KOPT-K1 (cell line): ENCODE results near the gene EVA1C.
"Not testable (repeated sequence)": the region's sequence is repeated elsewhere in the genome, so short reads cannot be mapped to it uniquely, and the experiment has no call there.

Source experiments
- H3K27ac ChIP-seq: fragments of 200-600 bp; sonication (generic); 2 replicates; pipeline ENCODE4 v1.5.1; 2016; ENCODE audit warnings: antibody characterized with exemption, mild to moderate bottlenecking, low read depth, low read length; ENCODE audit not compliant: poor library complexity, severe bottlenecking
- H3K36me3 ChIP-seq: fragments of 200-600 bp; sonication (generic); 2 replicates; pipeline ENCODE4 v1.5.1; 2017; ENCODE audit warnings: antibody characterized with exemption, mild to moderate bottlenecking, low read length, moderate library complexity; ENCODE audit not compliant: insufficient read depth
- H3K9me3 ChIP-seq: fragments of 200-600 bp; sonication (generic); 2 replicates; pipeline ENCODE4 v1.5.1; 2017; ENCODE audit warnings: antibody characterized with exemption, low read length, mild to moderate bottlenecking; ENCODE audit not compliant: insufficient read depth, poor library complexity, severe bottlenecking

The EVA1C gene, protein sequence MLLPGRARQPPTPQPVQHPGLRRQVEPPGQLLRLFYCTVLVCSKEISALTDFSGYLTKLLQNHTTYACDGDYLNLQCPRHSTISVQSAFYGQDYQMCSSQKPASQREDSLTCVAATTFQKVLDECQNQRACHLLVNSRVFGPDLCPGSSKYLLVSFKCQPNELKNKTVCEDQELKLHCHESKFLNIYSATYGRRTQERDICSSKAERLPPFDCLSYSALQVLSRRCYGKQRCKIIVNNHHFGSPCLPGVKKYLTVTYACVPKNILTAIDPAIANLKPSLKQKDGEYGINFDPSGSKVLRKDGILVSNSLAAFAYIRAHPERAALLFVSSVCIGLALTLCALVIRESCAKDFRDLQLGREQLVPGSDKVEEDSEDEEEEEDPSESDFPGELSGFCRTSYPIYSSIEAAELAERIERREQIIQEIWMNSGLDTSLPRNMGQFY

DNA sequence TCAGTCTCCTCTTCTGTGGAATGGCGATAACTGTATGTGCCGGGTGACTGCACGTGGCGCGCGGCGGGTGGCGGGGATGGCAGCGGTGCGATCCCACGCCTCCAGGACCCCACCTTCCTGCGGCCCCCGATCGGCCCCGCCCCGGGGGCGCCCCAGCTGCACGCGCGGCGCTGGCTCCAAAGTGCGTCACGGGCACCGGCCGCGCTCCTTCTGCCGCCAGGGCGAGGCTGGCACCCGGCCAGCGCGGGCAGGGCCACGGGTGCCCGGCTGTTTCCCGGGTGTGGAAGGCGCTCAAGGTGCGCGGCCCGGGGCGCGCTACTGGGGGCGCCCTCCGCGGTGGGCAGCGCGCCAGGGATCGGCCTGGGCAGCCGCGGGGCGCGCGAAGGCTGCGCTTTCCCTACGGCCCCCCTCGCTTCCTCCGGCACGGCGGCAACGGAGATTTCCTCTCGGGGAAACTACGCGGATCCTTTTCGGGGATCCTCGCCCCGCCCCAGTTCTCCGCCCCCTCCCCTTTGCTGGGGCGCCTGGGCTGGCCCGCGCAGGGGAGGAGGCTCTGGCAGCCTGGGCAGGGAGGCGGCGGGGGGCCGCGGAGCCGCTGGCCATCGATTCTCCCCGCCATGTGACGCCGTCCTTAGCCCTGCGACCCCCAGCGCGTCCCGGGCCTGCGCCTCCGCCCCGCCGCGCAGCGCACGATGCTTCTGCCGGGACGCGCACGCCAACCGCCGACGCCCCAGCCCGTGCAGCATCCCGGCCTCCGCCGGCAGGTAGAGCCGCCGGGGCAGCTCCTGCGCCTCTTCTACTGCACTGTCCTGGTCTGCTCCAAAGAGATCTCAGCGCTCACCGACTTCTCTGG is at the start of gene EVA1C:
Gene EVA1C (plus strand): TSS at position 545 of the 853 bp plus-strand sequence. CDS start 148 bp downstream, at position 693.
- Histone ChIP-seq H3K27ac (no peak within 1 kb of the TSS), H3K36me3 (no peaks in the 10 kb centered on the region)

DNA sequence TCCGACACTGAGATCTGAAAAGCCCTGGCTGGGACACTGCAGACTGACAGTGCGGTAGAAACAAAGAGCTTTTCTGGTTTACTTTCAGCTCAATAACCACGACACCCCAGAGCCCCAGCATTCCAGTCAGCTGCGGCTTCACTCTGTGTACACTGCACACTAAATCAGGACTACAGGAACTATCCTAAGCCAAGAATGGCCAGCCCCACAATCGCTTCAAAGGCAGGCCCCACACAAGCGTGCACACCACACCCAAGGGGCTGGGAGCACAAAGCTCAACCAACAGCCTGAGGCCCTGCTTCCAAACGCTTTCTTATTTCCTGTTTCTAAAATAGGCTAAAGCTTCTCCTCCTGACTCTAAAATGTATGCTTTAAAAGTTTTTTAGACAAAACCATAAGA is 48.1 kb upstream of the EVA1C start:
- H3K9me3 ChIP-seq, result no peaks in the 10 kb centered on the region
- H3K36me3 ChIP-seq, result peaks cover 99% of the 10 kb centered on the region
- no peak overlapping the region for H3K27ac ChIP-seq

More for the DNA sequence above, at the start of gene EVA1C:
- H3K9me3 ChIP-seq, result no peaks in the 10 kb centered on the region

DNA sequence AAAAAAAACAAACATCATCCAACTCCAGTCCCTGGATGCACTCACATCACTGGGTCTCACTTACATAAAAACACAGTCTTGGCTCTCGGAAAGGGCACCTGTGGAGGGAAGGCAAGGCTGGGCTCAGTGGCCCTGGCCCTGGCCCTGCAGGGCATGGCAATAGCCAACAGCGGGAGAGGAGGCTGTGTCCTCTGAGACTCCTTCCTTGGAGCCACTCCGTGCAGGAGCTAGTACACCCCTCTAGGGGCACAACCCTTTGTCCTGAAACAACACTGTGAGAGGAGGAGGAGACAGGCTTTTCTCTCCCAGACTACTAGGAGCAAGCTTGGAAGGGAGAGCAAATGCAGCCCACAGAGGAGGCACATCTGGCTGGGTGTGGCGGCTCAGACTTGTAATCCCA is 47.7 kb upstream of the EVA1C start:
- Histone ChIP-seq H3K9me3 (no peaks in the 10 kb centered on the region), H3K36me3 (peaks cover 99% of the 10 kb centered on the region), H3K27ac (no peak overlapping the region)

DNA sequence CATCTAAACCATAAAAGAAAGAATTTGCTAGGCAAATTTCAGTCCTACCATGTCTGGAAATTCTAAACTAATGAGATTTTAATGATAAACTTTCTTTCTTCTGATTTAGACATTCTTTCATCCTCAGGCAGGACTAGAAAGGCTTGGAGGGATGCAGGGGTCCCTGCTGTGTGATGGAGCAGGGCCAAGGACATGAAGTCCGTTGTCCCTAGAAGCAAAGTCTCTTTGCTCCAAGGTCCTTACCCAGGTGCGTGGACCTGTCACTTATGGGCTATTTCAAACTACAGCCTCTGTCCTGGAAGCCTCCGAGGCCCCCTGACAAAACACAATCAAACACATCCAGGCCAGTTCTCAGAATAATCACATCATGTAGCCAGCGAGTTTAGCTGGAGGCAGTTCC is 46.3 kb upstream of the EVA1C start:
- peaks cover 99% of the 10 kb centered on the region for H3K36me3 ChIP-seq
- H3K27ac ChIP-seq, result no peak overlapping the region

DNA sequence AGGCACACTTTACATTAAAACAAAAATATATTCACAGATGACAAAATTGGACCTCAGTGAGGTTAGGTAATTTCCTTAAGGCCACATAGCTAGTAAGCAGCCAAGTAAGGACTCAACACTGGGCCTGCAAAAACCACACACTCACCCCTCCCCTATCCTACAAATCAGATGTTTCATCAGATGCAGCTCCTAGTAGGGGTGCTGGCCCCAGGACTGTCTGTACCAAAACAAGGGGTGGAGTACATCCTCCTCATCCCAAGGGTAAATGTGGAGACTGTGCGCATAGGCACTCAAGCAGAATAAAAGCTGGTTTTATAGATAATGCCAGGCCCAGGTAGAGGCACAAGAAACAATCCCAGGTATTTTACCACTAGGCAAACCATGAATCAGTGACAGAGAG is 45.3 kb upstream of the EVA1C start:
- Histone ChIP-seq H3K27ac (no peak overlapping the region), H3K36me3 (peaks cover 99% of the 10 kb centered on the region), H3K9me3 (no peaks in the 10 kb centered on the region)

More for the DNA sequence above, 46.3 kb upstream of the EVA1C start:
- H3K9me3 ChIP-seq, result no peaks in the 10 kb centered on the region

DNA sequence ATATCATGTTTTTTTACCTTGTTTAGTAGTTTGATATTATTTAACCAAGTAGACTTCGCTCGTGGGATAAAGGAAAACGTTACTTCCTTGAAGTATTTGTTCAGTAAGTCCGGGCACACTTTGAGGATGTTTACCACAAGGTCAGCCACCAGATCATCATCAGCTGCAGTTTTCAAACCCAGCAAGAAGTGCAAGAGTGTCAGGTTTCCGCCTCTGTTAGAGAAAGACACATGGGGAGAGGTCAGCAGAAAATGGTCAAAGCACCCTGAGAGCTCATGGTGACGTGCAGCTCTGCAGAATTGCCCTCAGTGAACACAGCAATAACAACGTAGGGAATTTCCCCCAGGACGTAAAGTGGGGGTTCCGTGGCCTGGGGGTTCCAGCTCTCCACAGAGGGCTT is 44.1 kb upstream of the EVA1C start:
- Histone ChIP-seq H3K9me3 (no peaks in the 10 kb centered on the region), H3K36me3 (peaks cover 99% of the 10 kb centered on the region)

DNA sequence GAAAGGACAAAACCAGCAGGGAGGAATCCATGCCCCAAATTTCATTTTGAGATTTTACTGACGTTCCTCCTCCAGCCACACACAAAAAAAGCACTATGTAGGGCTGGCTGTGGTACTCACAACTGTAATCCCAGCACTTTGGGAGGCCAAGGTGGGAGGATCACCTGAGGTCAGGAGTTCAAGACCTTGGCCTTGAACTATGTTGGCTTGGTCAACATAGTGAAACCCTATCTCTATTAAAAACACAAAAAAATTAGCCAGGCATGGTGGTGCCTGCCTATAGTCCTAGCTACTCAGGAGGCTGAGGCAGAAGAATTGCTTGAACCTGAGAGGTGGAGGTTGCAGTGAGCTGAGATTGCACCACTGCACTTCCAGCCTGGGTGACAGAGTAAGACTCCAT is 43.5 kb upstream of the EVA1C start:
- peaks cover 98% of the 10 kb centered on the region for H3K36me3 ChIP-seq
- H3K9me3 ChIP-seq, H3K27ac ChIP-seq: not testable (repeated sequence)

More for the DNA sequence above, 44.1 kb upstream of the EVA1C start:
- H3K27ac ChIP-seq, result no peak overlapping the region

DNA sequence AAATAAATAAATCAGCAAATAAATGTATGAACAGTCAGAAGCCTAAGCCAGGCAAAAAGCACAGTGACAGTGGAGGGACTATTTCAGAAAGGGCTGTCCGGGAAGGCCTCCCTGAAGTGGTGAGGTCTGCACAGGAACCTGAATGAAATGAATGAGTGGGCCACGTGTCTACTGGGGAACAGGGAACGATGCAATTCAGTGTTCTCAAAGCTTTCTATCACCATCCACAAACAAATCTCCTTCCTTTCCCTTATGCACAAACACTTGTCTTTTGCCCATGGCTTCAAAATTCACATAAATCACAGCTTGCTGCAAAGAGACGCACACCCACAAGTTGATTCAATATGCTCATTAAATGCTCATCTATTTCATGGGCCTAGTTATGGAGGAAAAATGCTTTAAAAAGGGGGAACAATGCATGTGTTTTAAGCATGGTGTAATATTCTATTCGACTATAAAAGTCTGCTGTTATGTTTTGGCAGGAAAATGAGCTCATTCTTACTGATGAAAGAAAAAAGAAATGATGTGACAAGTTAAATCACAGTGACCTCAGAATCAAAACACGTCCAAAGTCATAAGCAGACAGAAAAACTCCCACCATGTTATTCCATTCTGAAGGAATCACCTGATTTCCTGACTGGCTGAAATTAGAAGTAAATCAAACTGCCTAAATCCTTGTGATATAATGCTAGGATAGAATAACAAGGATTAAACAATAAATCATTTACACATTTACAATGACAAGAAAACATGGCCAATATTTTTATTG is 41.3 kb upstream of the EVA1C start:
- peaks cover 99% of the 10 kb centered on the region for H3K36me3 ChIP-seq
- H3K27ac ChIP-seq, result no peak overlapping the region
- H3K9me3 ChIP-seq, result no peaks in the 10 kb centered on the region

DNA sequence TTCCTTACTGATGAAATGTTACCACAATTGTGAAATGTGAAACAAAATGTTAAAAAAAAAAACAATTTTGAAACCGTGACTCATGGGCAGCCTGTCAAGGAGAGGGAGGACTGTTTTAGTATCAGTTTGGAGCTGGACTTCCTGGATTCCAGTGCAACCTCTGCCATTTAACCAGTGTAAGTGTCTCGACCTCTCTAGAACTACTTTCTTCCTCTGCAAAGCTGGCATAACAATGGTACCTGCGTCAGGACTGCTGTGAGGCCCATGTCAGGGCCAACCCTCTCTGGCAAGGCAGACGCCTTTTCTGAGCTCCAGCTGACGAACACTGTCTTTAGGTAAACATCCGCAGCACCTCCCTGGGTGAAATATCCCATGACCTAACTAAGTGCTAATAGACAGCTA is 40.6 kb upstream of the EVA1C start:
- Histone ChIP-seq H3K27ac (no peak overlapping the region), H3K9me3 (no peaks in the 10 kb centered on the region), H3K36me3 (peaks cover 99% of the 10 kb centered on the region)

DNA sequence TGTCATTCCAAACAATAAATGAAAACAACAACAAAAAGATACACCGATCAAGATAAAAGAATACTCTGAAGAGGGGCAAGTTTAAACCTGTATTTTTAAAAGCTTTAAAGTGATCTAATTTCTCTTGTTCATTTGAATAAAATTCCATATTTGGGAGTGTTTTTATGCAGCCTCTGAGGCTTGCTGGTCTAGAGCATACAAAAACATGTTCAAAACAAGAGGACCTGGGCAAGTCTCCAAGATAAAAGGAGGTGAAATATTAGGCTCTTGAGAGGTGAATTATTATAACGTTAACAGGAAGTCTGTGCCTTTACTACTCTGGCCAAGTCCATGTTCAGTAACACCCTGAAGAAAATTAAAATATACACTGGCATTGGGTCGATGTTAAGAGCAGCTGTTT is 39.8 kb upstream of the EVA1C start:
- no peaks in the 10 kb centered on the region for H3K9me3 ChIP-seq
- H3K27ac ChIP-seq, result no peak overlapping the region
- H3K36me3 ChIP-seq, result peaks cover 99% of the 10 kb centered on the region

DNA sequence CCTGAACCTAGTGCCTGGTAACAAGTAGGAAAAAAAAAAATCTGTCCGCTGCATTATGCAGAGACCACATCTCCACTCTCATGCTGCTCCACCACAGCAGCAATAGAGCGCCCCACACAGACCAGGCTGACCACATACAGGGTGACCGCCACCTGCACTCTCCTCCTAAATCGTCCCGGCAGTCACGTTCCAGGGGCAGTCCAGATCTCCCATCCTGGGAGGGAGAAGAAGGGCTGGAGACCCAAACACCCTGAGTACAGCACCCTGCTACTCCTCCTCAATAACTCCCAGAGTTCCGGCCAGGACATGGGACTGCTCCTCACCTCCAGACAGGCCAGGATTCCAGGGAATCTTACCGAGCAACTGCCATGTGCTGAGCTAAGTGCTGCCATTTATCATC is 35.0 kb upstream of the EVA1C start:
- no peaks in the 10 kb centered on the region for H3K9me3 ChIP-seq
- no peak overlapping the region for H3K27ac ChIP-seq
- peaks cover 99% of the 10 kb centered on the region for H3K36me3 ChIP-seq

DNA sequence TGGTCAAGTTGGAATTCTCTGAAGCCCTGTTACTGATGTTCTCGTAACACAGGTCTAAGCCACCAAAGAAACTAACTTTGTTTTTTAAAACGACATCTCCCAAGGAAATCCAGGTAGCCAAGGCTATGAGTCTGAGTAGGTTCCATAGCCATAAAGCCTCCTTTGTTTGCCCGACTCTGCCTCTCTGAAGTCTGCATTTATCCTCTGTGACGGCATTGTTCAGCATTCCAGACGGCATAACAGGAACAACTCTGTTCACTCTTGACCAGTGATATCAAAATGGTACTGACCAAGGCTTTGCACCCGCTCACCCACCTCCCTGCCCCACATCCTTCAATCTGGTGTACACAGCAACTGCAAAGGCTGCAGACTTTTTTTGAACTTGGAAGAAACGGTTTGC is 34.5 kb upstream of the EVA1C start:
- no peaks in the 10 kb centered on the region for H3K9me3 ChIP-seq
- H3K36me3 ChIP-seq, result peaks cover 99% of the 10 kb centered on the region
- H3K27ac ChIP-seq, result no peak overlapping the region

DNA sequence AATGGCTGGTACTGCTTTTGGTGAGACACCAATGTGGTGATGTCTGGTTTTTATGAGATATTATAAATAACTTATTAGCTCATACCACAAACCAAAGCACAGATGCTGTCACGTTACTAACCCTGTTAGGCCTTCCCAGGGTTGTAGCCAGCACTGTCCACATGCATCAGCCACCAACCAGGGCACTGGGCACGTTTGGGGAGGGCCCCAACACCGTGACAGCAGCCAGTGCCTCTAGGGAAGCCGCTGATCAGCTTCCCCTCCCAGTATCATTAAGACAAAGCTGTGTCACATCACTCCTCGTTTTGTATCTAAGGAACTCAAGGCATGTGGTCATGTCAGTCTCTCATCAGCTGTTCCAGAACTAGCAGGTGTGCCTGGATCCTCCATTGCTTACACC is 33.5 kb upstream of the EVA1C start:
- Histone ChIP-seq H3K9me3 (no peaks in the 10 kb centered on the region), H3K27ac (no peak overlapping the region), H3K36me3 (peaks cover 100% of the 10 kb centered on the region)

DNA sequence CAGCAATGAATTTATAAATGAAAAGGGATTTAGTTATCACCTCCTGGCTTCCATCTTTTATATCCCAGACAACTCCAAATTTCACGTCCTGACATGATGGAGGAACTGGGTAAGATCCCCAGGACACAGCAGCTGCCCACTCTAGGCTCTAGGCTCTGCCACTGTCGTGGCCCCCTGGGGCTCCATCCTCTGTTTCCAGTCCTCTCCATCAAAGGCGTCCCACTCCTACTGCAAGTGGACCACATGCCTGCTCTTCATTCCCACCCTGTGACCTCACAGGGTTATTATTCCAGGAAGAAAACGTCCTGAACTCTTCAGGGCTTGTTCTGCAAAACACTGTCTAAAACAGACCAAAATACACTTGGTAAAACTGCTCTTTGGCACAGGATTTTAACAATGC is 31.6 kb upstream of the EVA1C start:
- peaks cover 100% of the 10 kb centered on the region for H3K36me3 ChIP-seq
- H3K27ac ChIP-seq, result no peak overlapping the region
- H3K9me3 ChIP-seq, result no peaks in the 10 kb centered on the region

DNA sequence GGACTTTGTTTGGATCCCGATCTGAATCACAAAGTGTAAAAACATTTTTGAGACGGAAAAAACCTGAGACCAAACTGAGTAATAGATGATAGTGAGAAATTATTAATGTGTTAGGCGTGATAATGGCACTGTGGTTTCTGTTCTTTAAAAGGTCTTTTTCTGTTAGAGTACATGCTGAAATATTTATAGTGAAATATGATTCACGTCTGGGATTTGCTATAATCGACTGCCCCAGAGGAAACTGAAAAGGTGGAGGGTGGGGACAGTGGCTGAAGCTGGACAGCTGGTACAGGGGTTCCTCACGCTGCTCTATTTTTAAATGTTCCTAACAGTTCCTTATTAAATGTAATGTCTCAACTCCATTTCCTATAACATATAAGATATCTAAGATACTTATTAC is 30.9 kb upstream of the EVA1C start:
- H3K27ac ChIP-seq, result no peak overlapping the region
- peaks cover 100% of the 10 kb centered on the region for H3K36me3 ChIP-seq
- no peaks in the 10 kb centered on the region for H3K9me3 ChIP-seq
